ENCODE results near the gene MT1M.

- no peak for TF ChIP-seq CTCF (optimal IDR thresholded peaks at IDR 0.05 in 1 of 3, IDR thresholded peaks at IDR 0.05 in 1 of 3, conservative IDR thresholded peaks at IDR 0.05 in 1 of 3; ENCODE audit: extremely low read depth in 1 of 3, insufficient read depth in 2 of 3, low read length in 3 of 3)
- TF ChIP-seq EZH2 (IDR thresholded peaks at IDR 0.05; ENCODE audit: low read length), result no peak
Observed at GRCh38 chr16:56640076-56640475, 7.6 kb downstream of the MT1M start.
